Loucy (cell line): ENCODE results near the gene ACOXL.

Experiments
- CTCF ChIP-seq: fragments of 200-600 bp; sonication (generic); conservative IDR thresholded peaks from 2 replicates; pipeline ENCODE4 v1.5.1; 2014; ENCODE audit warnings: mild to moderate bottlenecking, antibody characterized with exemption, low read length
- EZH2phosphoT487 ChIP-seq: fragments of 200-600 bp; IDR thresholded peaks from 2 replicates; pipeline ENCODE4 v1.6.1; 2018; ENCODE audit warnings: antibody characterized with exemption, mild to moderate bottlenecking, moderate library complexity, borderline replicate concordance

- TF ChIP-seq CTCF (no peak), EZH2phosphoT487 (no peak)
Observed at GRCh38 chr2:110973262-110973661, 240.9 kb downstream of the ACOXL start.
